HG02981 (cell line): ENCODE data around the gene ZNF892.
"Not testable (repeated sequence)": the region's sequence is repeated elsewhere in the genome, so short reads cannot be mapped to it uniquely, and the experiment has no call there.

Experiments used
- ATAC-seq: cut with Tn5 transposase; IDR thresholded peaks from one replicate; pipeline ENCODE4 v1.9.1; 2021; ENCODE audit warnings: mild to moderate bottlenecking, moderate library complexity; ENCODE audit not compliant: unreplicated experiment

Gene ZNF892

DNA sequence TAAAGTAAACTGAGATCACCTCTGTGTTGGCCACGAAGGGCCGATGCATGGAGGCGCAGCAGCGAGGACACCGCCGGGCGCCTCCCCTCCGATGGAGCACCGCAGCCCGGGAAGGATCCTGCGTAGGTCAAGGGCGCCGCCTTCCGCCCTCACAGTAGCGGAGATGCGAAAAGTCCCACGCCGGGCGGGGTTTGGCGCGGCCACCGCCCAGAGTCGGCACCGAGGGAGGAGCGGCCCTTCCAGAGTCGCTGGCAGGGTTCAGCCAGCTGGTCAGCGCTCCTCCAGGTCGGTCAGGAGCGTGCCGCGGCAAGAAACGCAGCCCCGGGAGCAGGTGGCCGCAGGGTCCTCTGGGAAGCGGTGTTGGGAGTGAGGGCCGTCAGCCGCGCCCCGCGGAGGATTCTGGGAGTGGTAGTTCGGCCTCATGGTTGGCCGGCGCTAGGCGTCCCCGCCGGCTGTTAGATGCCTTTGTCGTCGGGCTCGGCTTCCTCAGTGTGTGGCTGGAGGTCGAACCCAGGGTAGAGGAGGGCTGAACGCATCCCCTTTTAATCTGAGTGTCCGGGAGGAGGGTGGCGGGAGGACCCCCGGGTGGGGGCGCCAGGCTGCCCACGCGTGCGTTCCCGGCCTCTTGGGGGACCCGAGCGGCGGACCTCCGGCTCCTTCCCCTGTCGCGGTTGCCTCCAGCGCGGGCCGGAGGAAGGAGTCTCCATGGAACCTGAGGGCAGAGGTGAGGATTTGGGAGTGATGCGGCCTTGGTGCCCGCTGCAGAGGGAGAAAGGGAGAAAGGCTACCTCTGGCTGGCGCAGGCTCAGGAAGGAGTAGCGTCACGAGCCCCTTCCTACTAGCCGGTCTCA is at the start of gene ZNF892:
ZNF892 (plus strand) TSS at position 411 of the 851 bp plus-strand sequence; CDS start at position 706, 295 bp downstream.
- peak; percentile 97 for ATAC-seq

DNA sequence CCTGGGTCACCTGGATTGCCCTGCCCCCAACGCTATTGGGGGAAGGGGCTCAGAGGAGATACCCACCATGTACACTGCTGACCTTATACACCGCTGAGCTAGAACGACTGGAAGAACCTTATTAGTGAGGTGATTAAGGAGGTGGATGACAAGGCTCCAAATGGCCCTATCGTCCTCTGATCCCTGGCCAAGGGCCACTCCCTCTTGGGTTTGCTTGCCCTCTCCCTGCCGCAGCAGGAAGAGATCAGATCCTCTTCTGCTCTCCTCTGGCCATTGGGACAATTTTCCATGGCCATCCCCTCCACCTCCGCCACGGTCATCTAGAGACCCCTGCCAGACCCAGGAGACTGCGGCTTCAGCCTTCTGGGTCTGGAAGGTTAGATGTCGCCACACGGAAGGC is 48.9 kb upstream of the ZNF892 start:
- no peak for ATAC-seq

- ATAC-seq: peak; percentile 45
These were observed 48.3 kb upstream of the ZNF892 start for GRCh38 chr2:95158891-95159619.

GRCh38 chr2:95159690-95160449 is 47.5 kb upstream of the ZNF892 start, which contains the start of gene ZNF514:
TSS of gene ZNF514 (minus strand) at chr2:95159848. CDS start at chr2:95153253, 6,595 bp downstream.
- ATAC-seq: peak; percentile 91

DNA sequence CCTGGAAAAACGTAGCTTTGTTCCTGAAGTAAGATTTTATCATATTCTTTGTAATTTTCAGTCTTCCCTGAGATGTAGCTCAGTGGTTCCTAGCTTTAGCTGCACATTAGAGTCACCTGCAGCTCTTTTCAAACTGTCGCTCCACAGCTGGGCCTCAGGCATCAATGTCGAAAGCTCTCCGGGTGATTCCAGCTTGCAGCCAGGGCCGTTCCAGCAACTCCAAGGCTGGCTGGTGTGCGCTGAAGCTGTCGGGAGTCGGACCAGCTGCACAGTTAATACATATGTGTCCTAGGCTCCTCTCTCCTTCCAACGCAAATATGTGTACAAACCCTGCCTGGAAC is 42.3 kb upstream of the ZNF892 start:
- no peak for ATAC-seq

DNA sequence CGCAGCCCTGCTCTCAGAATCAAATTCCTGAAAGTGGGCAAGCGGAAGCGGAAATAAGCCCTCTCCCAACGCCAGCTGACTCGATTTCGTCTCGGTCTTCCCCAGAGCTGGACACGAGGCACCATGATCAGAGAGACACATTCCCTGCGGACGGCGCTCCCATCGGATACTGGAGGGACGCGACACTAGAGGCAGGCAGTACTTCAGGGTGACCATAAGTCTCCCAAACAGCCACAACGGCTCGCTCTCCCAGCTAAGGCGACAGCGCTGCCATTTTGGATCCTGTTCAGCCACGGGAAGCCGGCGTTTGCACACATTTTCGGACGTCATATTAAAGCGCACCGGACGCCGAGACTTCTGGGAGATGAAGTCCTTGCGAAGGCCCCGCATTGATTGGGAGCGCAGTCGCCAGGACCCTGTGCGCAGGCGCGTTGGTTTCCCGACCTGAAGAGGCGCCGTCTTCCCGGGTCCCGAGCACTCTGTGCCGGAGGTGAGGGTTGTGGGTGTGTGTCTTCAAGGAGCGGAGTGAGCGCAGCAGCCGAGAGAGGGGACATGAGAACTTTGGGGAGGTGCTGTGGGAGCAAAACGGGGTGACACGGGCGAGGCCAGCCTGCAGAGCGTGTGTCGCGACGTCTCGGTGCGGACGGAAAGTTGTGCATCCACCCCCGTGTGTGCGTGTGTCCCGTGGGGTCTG is 41.8 kb upstream of the ZNF892 start, which contains the start of gene ZNF2:
ZNF2 (plus strand) TSS at position 439 of the 694 bp plus-strand sequence. CDS start 10,418 bp downstream, outside the sequence.
- peak; percentile 94 for ATAC-seq

- peak; percentile 13 for ATAC-seq
These were observed 41.1 kb upstream of the ZNF892 start for GRCh38 chr2:95166065-95166763.

DNA sequence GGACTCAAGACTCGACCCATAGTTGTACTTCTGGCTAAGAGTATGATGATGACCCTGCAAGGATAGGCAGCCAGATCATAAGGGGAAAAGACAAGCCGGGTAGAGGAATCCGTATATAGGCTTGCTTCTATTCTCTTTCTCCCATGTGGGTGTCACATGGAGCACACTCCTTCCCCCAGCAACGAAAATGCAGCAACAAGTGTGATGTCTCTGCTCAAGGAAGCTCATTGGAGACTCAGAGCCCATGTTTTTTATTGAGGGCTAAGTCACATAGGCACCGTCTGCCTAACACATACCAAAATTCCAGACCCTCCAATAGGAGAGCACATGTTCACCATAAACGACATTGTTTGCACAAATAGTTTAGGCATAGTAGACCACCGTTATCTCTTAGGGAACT is 35.4 kb upstream of the ZNF892 start:
- ATAC-seq: no peak

DNA sequence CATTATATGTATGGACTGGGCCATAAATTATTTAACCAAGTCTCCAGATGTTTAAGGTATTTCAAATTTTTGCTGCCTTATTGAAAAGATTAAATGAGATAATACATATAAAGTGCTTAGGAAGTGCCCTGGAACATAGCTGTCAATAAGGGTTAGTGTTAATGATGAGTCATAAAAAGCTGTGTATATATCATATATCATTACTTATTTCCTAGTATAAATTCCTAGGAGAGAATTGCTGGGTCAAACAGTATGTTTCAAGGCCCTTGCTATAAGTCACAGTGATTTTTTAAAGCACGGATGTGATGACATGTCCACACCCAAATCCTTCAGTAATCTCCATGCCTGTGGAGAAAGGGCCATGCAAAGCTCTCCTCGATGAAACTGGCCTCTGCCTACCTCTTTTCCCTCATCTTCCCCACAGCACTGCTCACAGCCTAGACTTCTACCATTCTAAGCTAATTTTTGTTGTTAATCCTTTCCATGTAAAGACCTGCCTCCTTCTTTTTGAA is 33.2 kb upstream of the ZNF892 start:
- ATAC-seq: no peak

GRCh38 chr2:95179451-95179850 is 27.9 kb upstream of the ZNF892 start:
- ATAC-seq: no peak

DNA sequence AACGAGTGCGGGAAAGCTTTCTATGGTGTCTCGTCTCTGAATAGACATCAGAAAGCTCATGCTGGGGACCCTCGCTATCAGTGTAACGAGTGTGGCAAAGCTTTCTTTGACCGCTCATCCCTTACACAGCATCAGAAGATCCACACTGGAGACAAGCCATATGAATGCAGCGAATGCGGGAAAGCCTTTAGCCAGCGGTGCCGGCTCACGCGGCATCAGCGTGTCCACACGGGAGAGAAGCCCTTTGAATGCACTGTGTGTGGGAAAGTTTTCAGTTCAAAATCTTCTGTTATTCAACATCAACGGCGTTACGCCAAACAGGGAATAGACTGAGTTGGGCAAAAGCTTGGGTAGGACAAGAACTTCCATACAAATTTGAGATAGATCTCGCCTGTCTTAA is 25.5 kb upstream of the ZNF892 start:
- no peak for ATAC-seq

DNA sequence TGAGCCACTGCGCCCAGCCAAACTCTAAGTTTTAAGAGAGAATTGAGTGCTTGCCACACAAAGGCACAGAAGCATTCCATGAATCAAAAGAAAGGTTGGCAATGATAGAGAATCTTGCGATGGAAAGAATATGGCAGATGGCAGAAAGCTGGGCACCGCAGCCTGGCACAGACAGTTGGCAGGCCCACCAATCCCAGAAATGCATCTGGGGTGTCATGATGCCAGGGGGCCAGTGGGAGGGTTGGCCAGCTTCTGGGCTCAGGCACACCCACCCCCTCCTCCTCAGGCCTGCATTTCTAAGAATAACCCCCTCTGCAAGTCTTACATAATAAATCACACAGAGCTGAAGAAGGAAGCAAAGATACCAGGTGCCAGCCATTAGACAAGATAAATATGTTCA is 22.1 kb upstream of the ZNF892 start:
- no peak for ATAC-seq

GRCh38 chr2:95185973-95186372 is 21.3 kb upstream of the ZNF892 start:
- no peak for ATAC-seq

DNA sequence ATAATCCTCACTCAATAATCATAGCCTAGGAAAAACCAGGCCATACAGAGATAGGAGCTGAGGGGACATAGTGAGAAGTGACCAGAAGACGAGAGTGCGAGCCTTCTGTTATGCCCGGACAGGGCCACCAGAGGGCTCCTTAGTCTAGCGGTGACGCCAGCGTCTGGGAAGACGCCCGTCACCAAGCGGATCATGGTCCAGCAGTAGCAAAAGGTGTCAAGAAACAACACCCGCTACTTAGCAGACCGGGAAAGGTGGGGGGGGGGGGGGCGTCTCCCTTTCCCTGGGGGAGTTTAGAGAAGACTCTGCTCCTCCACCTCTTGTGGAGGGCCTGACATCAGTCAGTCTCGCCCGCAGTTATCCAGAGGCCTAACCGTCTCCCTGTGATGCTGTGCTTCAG is 14.4 kb upstream of the ZNF892 start:
- not testable (repeated sequence) for ATAC-seq

- ATAC-seq: no peak
These were observed 3.4 kb upstream of the ZNF892 start for GRCh38 chr2:95203911-95204310.

DNA sequence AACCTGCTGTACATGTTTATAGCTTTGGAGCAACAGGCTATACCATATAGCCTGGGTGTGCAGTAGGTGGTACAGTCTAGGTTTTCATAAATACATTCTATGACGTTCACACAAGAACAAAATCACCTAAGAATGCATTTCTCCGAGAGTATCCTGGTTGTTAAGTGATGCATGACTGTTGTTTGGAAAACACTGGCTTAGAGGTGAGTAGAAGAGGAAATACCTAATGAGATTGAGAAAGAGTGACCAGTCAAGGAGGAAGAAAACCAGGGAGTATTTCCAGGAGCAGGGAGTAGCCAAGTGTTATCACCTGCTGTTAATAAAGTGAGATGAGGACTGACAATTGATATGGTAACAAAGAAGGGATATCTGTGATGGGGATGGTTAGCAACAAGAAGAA is 2.9 kb upstream of the ZNF892 start:
- no peak for ATAC-seq

GRCh38 chr2:95206096-95206495 is 1.2 kb upstream of the ZNF892 start:
- ATAC-seq: no peak

- ATAC-seq: no peak
These were observed 785 bp downstream of the ZNF892 start for GRCh38 chr2:95208106-95208505.

DNA sequence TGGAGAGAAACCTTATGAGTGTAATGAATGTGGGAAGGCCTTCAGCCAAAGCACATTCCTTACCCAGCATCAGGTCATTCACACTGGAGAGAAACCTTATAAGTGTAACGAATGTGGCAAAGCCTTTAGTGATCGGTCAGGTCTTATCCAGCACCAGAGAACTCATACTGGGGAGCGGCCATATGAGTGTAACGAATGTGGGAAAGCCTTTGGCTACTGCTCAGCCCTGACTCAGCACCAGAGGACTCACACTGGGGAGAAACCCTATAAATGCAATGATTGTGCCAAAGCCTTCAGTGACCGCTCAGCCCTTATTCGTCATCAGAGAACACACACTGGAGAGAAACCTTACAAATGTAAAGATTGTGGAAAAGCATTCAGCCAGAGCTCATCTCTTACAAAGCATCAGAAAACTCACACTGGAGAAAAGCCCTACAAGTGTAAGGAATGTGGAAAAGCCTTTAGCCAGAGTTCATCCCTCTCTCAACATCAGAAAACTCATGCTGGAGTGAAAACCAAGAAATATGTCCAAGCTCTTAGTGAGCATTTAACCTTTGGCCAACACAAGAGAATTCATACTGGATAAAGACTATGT is 7.8 kb downstream of the ZNF892 start:
- no peak for ATAC-seq
